Stomach (tissue), 9 donors: ENCODE measurements around the gene CCDC73. TPM values are rescaled to one million over a fixed set of nuclear protein-coding genes. Genes with fewer than 3 reads are reported as not detected.
"Not testable (repeated sequence)": the region's sequence is repeated elsewhere in the genome, so short reads cannot be mapped to it uniquely, and the experiment has no call there.

Experiments used
- DNase-seq, 2 donors: peaks; one replicate each; pipeline versions ENCODE4 v3.0.0 to v3.0.0-alpha.2; 2013 to 2019
- H3K27ac ChIP-seq, 5 donors: fragments of 200-600 bp in 4 of 5; sonication (generic) in 4 of 5; one replicate each; pipeline ENCODE4 v1.5.1; 2013 to 2019; ENCODE audit warnings: mild to moderate bottlenecking in 1 of 5, moderate library complexity in 1 of 5
- H3K27me3 ChIP-seq, 3 donors: fragments of 200-600 bp; sonication (generic); one replicate each; pipeline ENCODE4 v1.5.1; 2017 to 2019; ENCODE audit warnings: mixed run types in 1 of 3
- H3K36me3 ChIP-seq, 4 donors: fragments of 200-600 bp; sonication (generic); 1 replicate in 3 of 4; 2 replicates in 1 of 4; pipeline ENCODE4 v1.5.1; 2016 to 2019
- H3K4me1 ChIP-seq, 4 donors: fragments of 200-600 bp; sonication (generic); one replicate each; pipeline ENCODE4 v1.5.1; 2016 to 2019
- H3K4me3 ChIP-seq, 4 donors: fragments of 200-600 bp; sonication (generic) in 3 of 4; one replicate each; pipeline ENCODE4 v1.5.1; 2016 to 2019; ENCODE audit warnings: mild to moderate bottlenecking in 1 of 4
- H3K9me3 ChIP-seq, 4 donors: fragments of 200-600 bp; sonication (generic); one replicate each; pipeline ENCODE4 v1.5.1; 2016 to 2019
- EP300 ChIP-seq: sonication (generic); formaldehyde crosslinking; IDR thresholded peaks from one replicate; pipeline ENCODE4 v1.6.1; 2017; ENCODE audit warnings: antibody characterized with exemption
- POLR2A ChIP-seq, 4 donors: fragments of 450-650 bp; IDR thresholded peaks; one replicate each; pipeline ENCODE4 v1.6.1; 2016; ENCODE audit warnings: antibody characterized with exemption in 4 of 4, control low read depth in 2 of 4, mild to moderate bottlenecking in 1 of 4, moderate library complexity in 1 of 4
- POLR2AphosphoS5 ChIP-seq, 3 donors: sonication (generic); formaldehyde crosslinking; IDR thresholded peaks; one replicate each; pipeline ENCODE4 v1.6.1; 2016; ENCODE audit warnings: antibody characterized with exemption in 3 of 3
- WGBS, 5 donors: extraction: QIAGEN DNeasy Blood & Tissue Kit in 3 of 5; methylation state at CpG; one replicate each; pipeline versions ENCODE4 v1.1.5 to v1.1.7; 2013 to 2018; 5-methylcytosine and 5-hydroxymethylcytosine counted together
- intact Hi-C: fragments of 100-400 bp; cut with DNase I; formaldehyde crosslinking; loops from one replicate; pipeline ENCODE4 v1.15.1; 2023; ENCODE audit warnings: low total_unique reads
- polyA plus RNA-seq, 3 donors: library from polyadenylated mRNA; stranded (reverse); fragments of 200-250 nt; gene quantifications; one replicate each; pipeline ENCODE4 v1.2.3, GENCODE V29; 2013
- total RNA-seq, 5 donors: library from RNA; depleted of rRNA; stranded (reverse); fragments of >200 nt; gene quantifications; one replicate each; pipeline versions ENCODE4 v1.1.0 to v1.2.3, GENCODE V29; 2014 to 2016
- TF ChIP-seq, protein P1 (sequence below), 7 experiments: fragments of 450-650 bp in 4 of 7; fragments of 200-600 bp in 3 of 7; sonication (generic) in 3 of 7; IDR thresholded peaks; one replicate each; pipeline ENCODE4 v1.5.1; 2016 to 2019; ENCODE audit warnings: antibody characterized with exemption in 7 of 7, control low read depth in 2 of 7, mild to moderate bottlenecking in 1 of 7
- donor health status: healthy with polysubstance abuse.
- donor health status: Bipolar disorder and iron deficiency.
- donor health status: healthy.

The CCDC73 gene
- total and polyA plus RNA-seq, 8 donors: 0.37 TPM; not detected in 7

DNA sequence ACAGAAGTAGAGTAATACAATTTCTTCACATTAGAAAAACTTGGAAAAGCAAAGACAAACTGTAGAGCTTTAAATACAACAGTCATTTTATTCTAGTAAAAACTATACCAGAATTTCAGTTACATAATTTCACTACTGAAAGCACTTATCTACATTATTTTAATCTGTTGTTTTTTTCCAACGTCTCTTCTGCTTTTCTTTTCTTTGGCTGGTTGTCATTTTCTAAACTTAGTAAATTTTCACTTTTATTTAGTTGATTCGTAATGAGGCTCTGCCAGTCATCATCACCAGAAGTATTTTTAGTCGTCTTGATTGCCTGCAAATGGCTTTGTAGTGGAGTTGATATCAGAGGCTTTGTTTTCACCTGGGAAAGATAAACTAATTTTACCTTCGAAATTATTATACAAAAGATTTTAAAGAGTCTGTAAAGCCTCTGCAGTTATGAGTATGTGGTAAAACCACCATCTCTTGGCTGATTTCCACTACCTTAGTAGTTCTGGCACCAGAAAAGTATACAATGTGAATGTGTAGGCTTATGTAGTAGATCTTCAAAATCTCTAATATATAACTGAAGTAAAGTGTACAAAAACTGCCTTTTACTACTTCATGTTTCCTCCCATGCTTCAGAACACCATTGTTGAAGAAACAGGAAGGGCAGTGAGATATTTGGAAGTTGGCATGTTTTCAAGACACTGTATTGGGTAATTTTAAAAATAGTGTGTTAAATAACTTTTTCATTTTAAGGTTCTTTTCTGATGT is 191.6 kb downstream of the CCDC73 start:
- Histone ChIP-seq H3K27me3 (no peaks in the 10 kb centered on the region), H3K27ac (no peak overlapping the region), H3K4me1 (peaks cover 0 to 7% (median 0%) of the 10 kb centered on the region in 4 donors), H3K9me3 (no peaks in the 10 kb centered on the region), H3K36me3 (peaks cover 15 to 86% (median 77%) of the 10 kb centered on the region in 4 donors), H3K4me3 (no peak overlapping the region)
- TF ChIP-seq, protein P1, sequence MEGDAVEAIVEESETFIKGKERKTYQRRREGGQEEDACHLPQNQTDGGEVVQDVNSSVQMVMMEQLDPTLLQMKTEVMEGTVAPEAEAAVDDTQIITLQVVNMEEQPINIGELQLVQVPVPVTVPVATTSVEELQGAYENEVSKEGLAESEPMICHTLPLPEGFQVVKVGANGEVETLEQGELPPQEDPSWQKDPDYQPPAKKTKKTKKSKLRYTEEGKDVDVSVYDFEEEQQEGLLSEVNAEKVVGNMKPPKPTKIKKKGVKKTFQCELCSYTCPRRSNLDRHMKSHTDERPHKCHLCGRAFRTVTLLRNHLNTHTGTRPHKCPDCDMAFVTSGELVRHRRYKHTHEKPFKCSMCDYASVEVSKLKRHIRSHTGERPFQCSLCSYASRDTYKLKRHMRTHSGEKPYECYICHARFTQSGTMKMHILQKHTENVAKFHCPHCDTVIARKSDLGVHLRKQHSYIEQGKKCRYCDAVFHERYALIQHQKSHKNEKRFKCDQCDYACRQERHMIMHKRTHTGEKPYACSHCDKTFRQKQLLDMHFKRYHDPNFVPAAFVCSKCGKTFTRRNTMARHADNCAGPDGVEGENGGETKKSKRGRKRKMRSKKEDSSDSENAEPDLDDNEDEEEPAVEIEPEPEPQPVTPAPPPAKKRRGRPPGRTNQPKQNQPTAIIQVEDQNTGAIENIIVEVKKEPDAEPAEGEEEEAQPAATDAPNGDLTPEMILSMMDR (IDR thresholded peaks at IDR 0.05): no peak
- TF ChIP-seq POLR2AphosphoS5 (IDR thresholded peaks at IDR 0.05) (no peak), POLR2A (IDR thresholded peaks at IDR 0.05) (no peak), EP300 (no peak)
- WGBS, 5 donors: 38 to 59% (median 46%) methylated on average over 4 of the region's 4 CpGs
- DNase-seq: no peak
- intact Hi-C loops: no loop called here

DNA sequence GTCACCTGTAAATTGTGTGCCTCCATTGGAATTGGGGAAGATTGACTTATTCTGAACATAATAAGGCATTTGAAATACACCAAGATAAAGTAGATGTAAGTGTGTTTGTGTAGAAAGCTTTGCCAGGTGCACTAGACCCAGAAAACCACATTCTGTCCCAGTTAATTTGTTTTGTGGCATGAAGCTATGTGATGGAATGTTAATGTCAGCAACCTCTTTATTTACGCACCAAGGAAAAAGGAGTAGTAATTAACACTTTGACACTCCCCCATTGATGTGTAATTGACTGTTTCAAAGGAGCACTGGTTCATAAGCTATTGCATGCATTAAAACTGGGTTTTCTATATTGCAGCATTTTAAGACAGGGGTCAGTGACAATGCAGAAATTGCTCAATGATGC is 196.5 kb downstream of the CCDC73 start:
- intact Hi-C loops: no loop called here
- H3K27ac ChIP-seq: no peak overlapping the region
- no peak overlapping the region for H3K4me3 ChIP-seq
- no peaks in the 10 kb centered on the region for H3K27me3 ChIP-seq
- no peak for DNase-seq
- TF ChIP-seq EP300: no peak
- TF ChIP-seq POLR2A (IDR thresholded peaks at IDR 0.05): no peak
- TF ChIP-seq, protein P1 (IDR thresholded peaks at IDR 0.05): no peak
- no peak for TF ChIP-seq POLR2AphosphoS5 (IDR thresholded peaks at IDR 0.05)
- H3K4me1 ChIP-seq: peaks cover 0 to 3% (median 0%) of the 10 kb centered on the region in 4 donors
- H3K36me3 ChIP-seq: peaks cover 11 to 100% (median 90%) of the 10 kb centered on the region in 4 donors
- WGBS, 5 donors: 39 to 91% (median 72%) methylated on average over 1 of the region's 1 CpG
- no peaks in the 10 kb centered on the region for H3K9me3 ChIP-seq

DNA sequence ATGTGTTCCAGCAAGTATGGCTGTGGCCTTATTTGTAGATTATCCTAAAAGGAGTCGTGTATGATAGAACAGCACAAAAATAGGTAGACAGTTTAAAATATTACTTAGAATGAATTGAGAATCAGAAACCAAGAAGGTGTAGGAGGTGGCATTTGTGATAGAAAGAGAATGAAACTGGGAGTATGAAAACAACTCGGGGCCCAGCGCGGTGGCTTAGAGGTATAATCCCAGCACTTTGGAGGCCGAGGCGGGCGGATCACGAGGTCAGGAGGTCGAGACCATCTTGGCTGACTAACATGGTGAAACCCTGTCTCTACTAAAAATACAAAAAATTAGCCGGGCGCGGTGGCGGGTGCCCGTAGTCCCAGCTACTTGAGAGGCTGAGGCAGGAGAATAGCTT is 198.3 kb downstream of the CCDC73 start:
- H3K36me3 ChIP-seq: peaks cover 22 to 100% (median 90%) of the 10 kb centered on the region in 4 donors
- H3K4me3 ChIP-seq, H3K4me1 ChIP-seq, H3K27ac ChIP-seq, H3K27me3 ChIP-seq, DNase-seq, H3K9me3 ChIP-seq, intact Hi-C loops: not testable (repeated sequence)
- WGBS, 5 donors: 89 to 98% (median 96%) methylated on average over 14 of the region's 14 CpGs

DNA sequence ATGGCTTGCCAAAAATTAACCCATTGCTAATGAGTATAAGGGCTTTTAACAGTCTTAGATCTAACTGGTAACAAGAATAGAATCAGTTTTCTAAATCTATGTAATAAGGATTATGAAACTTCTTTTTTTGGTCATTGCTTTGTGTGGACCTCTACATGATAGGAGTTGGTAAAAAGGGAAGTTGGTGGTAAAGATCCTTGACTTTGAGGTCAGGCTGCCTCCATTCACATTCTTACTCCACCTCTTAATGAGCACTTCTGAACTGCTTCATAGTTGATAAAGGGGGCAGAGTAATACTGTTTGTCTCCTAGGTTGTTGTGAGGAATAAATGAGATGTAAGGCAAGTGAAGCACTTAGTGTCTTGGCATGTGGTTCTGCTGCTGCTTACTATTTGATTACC is 200.2 kb downstream of the CCDC73 start:
- intact Hi-C loops: no loop called here
- no peaks in the 10 kb centered on the region for H3K4me1 ChIP-seq
- no peaks in the 10 kb centered on the region for H3K9me3 ChIP-seq
- no peak for DNase-seq
- no peak overlapping the region for H3K27ac ChIP-seq
- TF ChIP-seq, protein P1 (IDR thresholded peaks at IDR 0.05): no peak
- TF ChIP-seq POLR2AphosphoS5 (IDR thresholded peaks at IDR 0.05): no peak
- TF ChIP-seq EP300: no peak
- TF ChIP-seq POLR2A (IDR thresholded peaks at IDR 0.05): no peak
- H3K36me3 ChIP-seq: peaks cover 40 to 100% (median 97%) of the 10 kb centered on the region in 4 donors
- no peaks in the 10 kb centered on the region for H3K27me3 ChIP-seq
- no peak overlapping the region for H3K4me3 ChIP-seq

DNA sequence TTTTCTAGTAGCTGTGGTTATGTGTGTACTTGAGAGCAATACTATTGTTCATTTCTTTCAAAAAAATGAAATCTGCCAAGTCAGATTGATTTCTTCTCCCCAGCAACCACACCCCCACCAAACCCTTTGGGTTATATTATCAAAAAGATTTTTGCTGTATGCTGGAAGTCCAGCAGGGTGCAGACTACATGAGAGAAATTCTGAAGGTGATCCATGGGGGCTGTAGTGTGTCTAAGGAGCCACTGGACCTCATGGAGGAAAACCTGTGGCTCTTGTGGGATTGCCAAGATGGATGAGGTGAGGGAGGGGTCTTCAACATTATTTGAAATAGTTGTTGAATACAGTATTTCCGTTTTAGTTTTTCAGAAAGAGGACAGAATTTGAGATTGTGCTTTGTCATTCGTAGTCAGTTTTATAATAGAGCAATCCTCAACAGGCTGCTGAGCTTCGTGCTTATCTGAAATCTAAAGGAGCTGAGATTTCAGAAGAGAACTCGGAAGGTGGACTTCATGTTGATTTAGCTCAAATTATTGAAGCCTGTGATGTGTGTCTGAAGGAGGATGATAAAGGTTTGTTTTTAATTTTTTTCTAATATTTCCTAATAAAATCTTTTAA is 207.8 kb downstream of the CCDC73 start:
- no peaks in the 10 kb centered on the region for H3K9me3 ChIP-seq
- intact Hi-C loops: no loop called here
- peaks cover 27 to 40% (median 33%) of the 10 kb centered on the region in 4 donors for H3K36me3 ChIP-seq
- WGBS, 5 donors: 51 to 82% (median 71%) methylated on average over 4 of the region's 4 CpGs
- H3K27ac ChIP-seq: no peak overlapping the region
- H3K27me3 ChIP-seq: no peaks in the 10 kb centered on the region
- H3K4me3 ChIP-seq: no peak overlapping the region
- DNase-seq: no peak
- peaks cover 13 to 34% (median 29%) of the 10 kb centered on the region in 4 donors for H3K4me1 ChIP-seq
- TF ChIP-seq, protein P1 (IDR thresholded peaks at IDR 0.05): no peak
